ENCODE results near the gene KANK4. TPM values are rescaled to one million over a fixed set of nuclear protein-coding genes. Genes with fewer than 3 reads are reported as not detected.
A peak's percentile ranks its signal among the peaks of the same experiment; 100 is the strongest.

KANK4 gene
- total RNA-seq, 8 experiments from 2014 or later, result 0.27 to 6.7 (median 1.2) TPM

- H3K4me3 ChIP-seq, result no peak overlapping the region
- in situ Hi-C loops (cut with MboI; ENCODE audit: low pct_unique_long_range_greater_than_20kb in 2 of 9, low sequenced_read_pairs in 9 of 9, unreplicated experiment in 9 of 9), result no loop called here
- WGBS, 10 experiments, result 34 to 100% (median 87%) methylated on average over 1 to 7 of the region's 7 CpGs; no CpG with 5 or more reads in 2 of the 10 experiments
- H3K4me1 ChIP-seq (replicated peaks in 1 of 2), result peaks cover 9 to 15% of the 10 kb centered on the region in 2 donors
- no peak for ATAC-seq (replicated peaks in 6 of 8)
- H3K27ac ChIP-seq, result no peak overlapping the region
These were observed 9.3 kb downstream of the KANK4 start for GRCh38 chr1:62309906-62310305.

- peaks cover 9 to 15% of the 10 kb centered on the region in 2 donors for H3K4me1 ChIP-seq (replicated peaks in 1 of 2)
- 58 to 92% (median 77%) methylated on average over 2 to 3 of the region's 3 CpGs; no CpG with 5 or more reads in 7 of the 10 experiments for WGBS, 10 experiments
- ATAC-seq (replicated peaks in 6 of 8), result no peak
- no peak overlapping the region for H3K4me3 ChIP-seq
- H3K27ac ChIP-seq, result no peak overlapping the region
- in situ Hi-C loops (cut with MboI; ENCODE audit: low pct_unique_long_range_greater_than_20kb in 2 of 9, low sequenced_read_pairs in 9 of 9, unreplicated experiment in 9 of 9), result no loop called here
These were observed 10.6 kb downstream of the KANK4 start for GRCh38 chr1:62308606-62309005.

- H3K4me3 ChIP-seq, result no peak overlapping the region
- peak; percentile 73 to 100 (median 91) for ATAC-seq (replicated peaks in 6 of 8)
- H3K4me1 ChIP-seq (replicated peaks in 1 of 2), result peaks cover 9 to 13% of the 10 kb centered on the region in 2 donors
- in situ Hi-C loops (cut with MboI; ENCODE audit: low pct_unique_long_range_greater_than_20kb in 2 of 9, low sequenced_read_pairs in 9 of 9, unreplicated experiment in 9 of 9), result no loop called here
- 23 to 81% (median 40%) methylated on average over 1 to 6 of the region's 6 CpGs; no CpG with 5 or more reads in 2 of the 10 experiments for WGBS, 10 experiments
- H3K27ac ChIP-seq, result no peak overlapping the region
These were observed 11.2 kb downstream of the KANK4 start for GRCh38 chr1:62307895-62308492.

- 57 to 100% (median 92%) methylated on average over 1 of the region's 1 CpG; no CpG with 5 or more reads in 2 of the 10 experiments for WGBS, 10 experiments
- Histone ChIP-seq H3K4me1 (replicated peaks in 1 of 2) (peaks cover 9 to 13% of the 10 kb centered on the region in 2 donors), H3K4me3 (no peak overlapping the region), H3K27ac (no peak overlapping the region)
- in situ Hi-C loops (cut with MboI; ENCODE audit: low pct_unique_long_range_greater_than_20kb in 2 of 9, low sequenced_read_pairs in 9 of 9, unreplicated experiment in 9 of 9), result no loop called here
- ATAC-seq (replicated peaks in 6 of 8), result peak in 3 of 8 experiments; percentile 45 to 64 (median 48)
These were observed 11.8 kb downstream of the KANK4 start for GRCh38 chr1:62307446-62307845.

GRCh38 chr1:62306065-62306464 is 13.2 kb downstream of the KANK4 start:
- no peak for ATAC-seq (replicated peaks in 6 of 8)
- H3K27ac ChIP-seq, result no peak overlapping the region
- H3K4me1 ChIP-seq (replicated peaks in 1 of 2), result peaks cover 9 to 13% of the 10 kb centered on the region in 2 donors
- no peak overlapping the region for H3K4me3 ChIP-seq
- WGBS, 10 experiments, result 83 to 100% (median 94%) methylated on average over 1 to 2 of the region's 2 CpGs; no CpG with 5 or more reads in 3 of the 10 experiments
- in situ Hi-C loops (cut with MboI; ENCODE audit: low pct_unique_long_range_greater_than_20kb in 2 of 9, low sequenced_read_pairs in 9 of 9, unreplicated experiment in 9 of 9), result no loop called here

- in situ Hi-C loops (cut with MboI; ENCODE audit: low pct_unique_long_range_greater_than_20kb in 2 of 9, low sequenced_read_pairs in 9 of 9, unreplicated experiment in 9 of 9), result no loop called here
- Histone ChIP-seq H3K27ac (no peak overlapping the region), H3K4me1 (replicated peaks in 1 of 2) (peaks cover 13 to 14% of the 10 kb centered on the region in 2 donors), H3K4me3 (no peak overlapping the region)
- no peak for ATAC-seq (replicated peaks in 6 of 8)
- 68 to 100% (median 82%) methylated on average over 1 to 7 of the region's 7 CpGs for WGBS, 10 experiments
These were observed 14.3 kb downstream of the KANK4 start for GRCh38 chr1:62304975-62305374.

GRCh38 chr1:62304515-62304914 is 14.7 kb downstream of the KANK4 start:
- WGBS, 10 experiments, result 86 to 100% (median 90%) methylated on average over 2 to 7 of the region's 7 CpGs; no CpG with 5 or more reads in 3 of the 10 experiments
- in situ Hi-C loops (cut with MboI; ENCODE audit: low pct_unique_long_range_greater_than_20kb in 2 of 9, low sequenced_read_pairs in 9 of 9, unreplicated experiment in 9 of 9), result no loop called here
- Histone ChIP-seq H3K4me1 (replicated peaks in 1 of 2) (peaks cover 17% of the 10 kb centered on the region in 2 donors), H3K27ac (no peak overlapping the region), H3K4me3 (no peak overlapping the region)
- no peak for ATAC-seq (replicated peaks in 6 of 8)

- H3K27ac ChIP-seq, result no peak overlapping the region
- peaks cover 11 to 19% of the 10 kb centered on the region in 2 donors for H3K4me1 ChIP-seq (replicated peaks in 1 of 2)
- no peak for ATAC-seq (replicated peaks in 6 of 8)
- 8 to 100% (median 76%) methylated on average over 1 to 8 of the region's 8 CpGs; no CpG with 5 or more reads in 1 of the 10 experiments for WGBS, 10 experiments
- H3K4me3 ChIP-seq, result no peak overlapping the region
- in situ Hi-C loops (cut with MboI; ENCODE audit: low pct_unique_long_range_greater_than_20kb in 2 of 9, low sequenced_read_pairs in 9 of 9, unreplicated experiment in 9 of 9), result no loop called here
These were observed 17.4 kb downstream of the KANK4 start for GRCh38 chr1:62301726-62302390.

- 20 to 90% (median 51%) methylated on average over 1 to 8 of the region's 8 CpGs; no CpG with 5 or more reads in 2 of the 10 experiments for WGBS, 10 experiments
- peak overlapping the region in 1 of 2 donors; percentile 1 for H3K27ac ChIP-seq
- peak in 5 of 8 experiments; percentile 66 to 83 (median 66) for ATAC-seq (replicated peaks in 6 of 8)
- H3K4me1 ChIP-seq (replicated peaks in 1 of 2), result peaks cover 24 to 33% of the 10 kb centered on the region in 2 donors
- in situ Hi-C loops (cut with MboI; ENCODE audit: low pct_unique_long_range_greater_than_20kb in 2 of 9, low sequenced_read_pairs in 9 of 9, unreplicated experiment in 9 of 9), result no loop called here
- no peak overlapping the region for H3K4me3 ChIP-seq
These were observed 19.6 kb downstream of the KANK4 start for GRCh38 chr1:62299426-62300200.

- 0 to 72% (median 53%) methylated on average over 2 to 5 of the region's 6 CpGs; no CpG with 5 or more reads in 4 of the 10 experiments for WGBS, 10 experiments
These were observed 23.2 kb downstream of the KANK4 start for GRCh38 chr1:62295921-62296491.

GRCh38 chr1:62294261-62294660 is 25.0 kb downstream of the KANK4 start:
- WGBS, 10 experiments, result 57 to 100% (median 74%) methylated on average over 1 to 5 of the region's 5 CpGs; no CpG with 5 or more reads in 2 of the 10 experiments
- no peak overlapping the region for H3K27ac ChIP-seq
- ATAC-seq (replicated peaks in 6 of 8), result peak in 1 of 8 experiments; percentile 83
- in situ Hi-C loops (cut with MboI; ENCODE audit: low pct_unique_long_range_greater_than_20kb in 2 of 9, low sequenced_read_pairs in 9 of 9, unreplicated experiment in 9 of 9), result no loop called here
- peaks cover 20 to 22% of the 10 kb centered on the region in 2 donors for H3K4me1 ChIP-seq (replicated peaks in 1 of 2)
- H3K4me3 ChIP-seq, result no peak overlapping the region

More at GRCh38 chr1:62295921-62296491, 23.2 kb downstream of the KANK4 start:
- peak in 7 of 8 experiments; percentile 18 to 86 (median 72) for ATAC-seq (replicated peaks in 6 of 8)
- no peak overlapping the region for H3K27ac ChIP-seq
- peaks cover 24 to 33% of the 10 kb centered on the region in 2 donors for H3K4me1 ChIP-seq (replicated peaks in 1 of 2)
- no peak overlapping the region for H3K4me3 ChIP-seq
- in situ Hi-C loops (cut with MboI; ENCODE audit: low pct_unique_long_range_greater_than_20kb in 2 of 9, low sequenced_read_pairs in 9 of 9, unreplicated experiment in 9 of 9), result no loop called here

GRCh38 chr1:62288662-62289061 is 30.6 kb downstream of the KANK4 start:
- H3K4me3 ChIP-seq, result no peak overlapping the region
- in situ Hi-C loops (cut with MboI; ENCODE audit: low pct_unique_long_range_greater_than_20kb in 2 of 9, low sequenced_read_pairs in 9 of 9, unreplicated experiment in 9 of 9), result no loop called here
- no peak overlapping the region for H3K27ac ChIP-seq
- H3K4me1 ChIP-seq (replicated peaks in 1 of 2), result peaks cover 34 to 39% of the 10 kb centered on the region in 2 donors
- ATAC-seq (replicated peaks in 6 of 8), result no peak
- 68 to 100% (median 86%) methylated on average over 2 to 4 of the region's 4 CpGs; no CpG with 5 or more reads in 1 of the 10 experiments for WGBS, 10 experiments

All from motor neuron (in vitro differentiated cells).